GM18508 (cell line): ENCODE data around the gene ACTG2.
"Not testable (repeated sequence)": the region's sequence is repeated elsewhere in the genome, so short reads cannot be mapped to it uniquely, and the experiment has no call there.

Experiments
- ATAC-seq: cut with Tn5 transposase; IDR thresholded peaks from one replicate; pipeline ENCODE4 v1.9.1; 2021; ENCODE audit warnings: moderate number of reproducible peaks; ENCODE audit not compliant: insufficient read depth, unreplicated experiment

ACTG2 gene

GRCh38 chr2:73892631-73893329 is at the start of gene ACTG2:
TSS of gene ACTG2 (plus strand) at chr2:73893008. CDS start at chr2:73901312, 8,304 bp downstream.
- ATAC-seq: no peak

GRCh38 chr2:73844087-73844486 is 48.7 kb upstream of the ACTG2 start:
- ATAC-seq: no peak

GRCh38 chr2:73850009-73850408 is 42.8 kb upstream of the ACTG2 start:
- ATAC-seq: no peak

- ATAC-seq: no peak
These were observed 41.5 kb upstream of the ACTG2 start for GRCh38 chr2:73851274-73851673.

GRCh38 chr2:73852020-73852419 is 40.8 kb upstream of the ACTG2 start:
- ATAC-seq: no peak

- ATAC-seq: no peak
These were observed 37.3 kb upstream of the ACTG2 start for GRCh38 chr2:73855526-73855925.

- no peak for ATAC-seq
These were observed 36.6 kb upstream of the ACTG2 start for GRCh38 chr2:73856214-73856613.

GRCh38 chr2:73859721-73860586 is 32.9 kb upstream of the ACTG2 start:
- no peak for ATAC-seq

- no peak for ATAC-seq
These were observed 29.8 kb upstream of the ACTG2 start for GRCh38 chr2:73862987-73863386.

GRCh38 chr2:73868204-73868978 is 24.4 kb upstream of the ACTG2 start:
- ATAC-seq: no peak

GRCh38 chr2:73870084-73870483 is 22.7 kb upstream of the ACTG2 start:
- no peak for ATAC-seq

GRCh38 chr2:73877071-73877802 is 15.6 kb upstream of the ACTG2 start:
- ATAC-seq: no peak

- not testable (repeated sequence) for ATAC-seq
These were observed 14.8 kb upstream of the ACTG2 start for GRCh38 chr2:73877984-73878383.

GRCh38 chr2:73885406-73885805 is 7.4 kb upstream of the ACTG2 start:
- no peak for ATAC-seq

- no peak for ATAC-seq
These were observed 6.5 kb upstream of the ACTG2 start for GRCh38 chr2:73886357-73886756.

- not testable (repeated sequence) for ATAC-seq
These were observed 5.0 kb upstream of the ACTG2 start for GRCh38 chr2:73887596-73888353.

- no peak for ATAC-seq
These were observed 4.4 kb upstream of the ACTG2 start for GRCh38 chr2:73888388-73888787.

- ATAC-seq: no peak
These were observed 3.6 kb upstream of the ACTG2 start for GRCh38 chr2:73889206-73889605.

- ATAC-seq: no peak
These were observed 2.3 kb upstream of the ACTG2 start for GRCh38 chr2:73890301-73891092.
